Measurements from ENCODE around the gene BORCS8. TPM values are rescaled to one million over a fixed set of nuclear protein-coding genes. Genes with fewer than 3 reads are reported as not detected.

BORCS8 gene
- total and polyA plus RNA-seq, 2 of the 4 experiments (the other 2 are of a cell fraction), result 16.7 to 33.9 TPM

GRCh38 chr19:19238126-19238894 is 46.4 kb upstream of the BORCS8 start:
- ChIA-PET CTCF (no interaction called here), POLR2A (ENCODE audit: unreplicated experiment) (no interaction called here)
- no peak overlapping the region for H3K4me2 ChIP-seq (ENCODE audit: low read depth, low read length)
- H2BK5ac ChIP-seq (ENCODE audit: low read depth, low read length, poor library complexity, severe bottlenecking), result no peak overlapping the region
- H4K8ac ChIP-seq (ENCODE audit: low read depth in 2 of 2, low read length in 2 of 2), result no peak overlapping the region
- peaks cover 2% of the 10 kb centered on the region; the same call in 1 of the 2 replicates for H3K27me3 ChIP-seq (ENCODE audit: control insufficient read depth, insufficient read depth, low read length)
- no peaks in the 10 kb centered on the region for H3K4me1 ChIP-seq (ENCODE audit: control insufficient read depth, insufficient read depth, low read length)
- intact Hi-C loops (cut with micrococcal nuclease) (no loop called here), dilution Hi-C loops (cut with HindIII; ENCODE audit: low sequenced_read_pairs, unreplicated experiment) (no loop called here), in situ Hi-C loops (cut with MboI; ENCODE audit: low sequenced_read_pairs) (no loop called here)
- no peaks in the 10 kb centered on the region for H4K20me1 ChIP-seq (ENCODE audit: insufficient read depth, low read length)
- no peak overlapping the region for H2BK20ac ChIP-seq (ENCODE audit: low read depth, low read length)
- H3K4me3 ChIP-seq (ENCODE audit: insufficient read depth, low read depth, low read length), result no peak overlapping the region
- no peak overlapping the region for H3K14ac ChIP-seq (replicated peaks; ENCODE audit: low read depth, low read length)
- no peak overlapping the region for H2AK5ac ChIP-seq (ENCODE audit: low read depth, low read length)
- H3K56ac ChIP-seq (ENCODE audit: extremely low read depth, insufficient read depth, low read length), result no peak overlapping the region
- no peak overlapping the region for H3K23ac ChIP-seq (ENCODE audit: low read depth, low read length)
- H3K79me1 ChIP-seq (ENCODE audit: low read depth in 1 of 2, low read length in 2 of 2), result no peaks in the 10 kb centered on the region
- no peak overlapping the region for H2AFZ ChIP-seq (replicated peaks; ENCODE audit: low read length, poor library complexity)
- no peak overlapping the region for H3K9ac ChIP-seq (ENCODE audit: low read depth, low read length)
- WGBS, 2 experiments (ENCODE audit: extremely low coverage in 2 of 2, insufficient read length in 1 of 2), result 0% methylated on average over 1 of the region's 18 CpGs; no CpG with 5 or more reads in 1 of the 2 experiments
- no peak overlapping the region for H3K18ac ChIP-seq (ENCODE audit: low read depth, low read length)
- H3K9me1 ChIP-seq (ENCODE audit: insufficient read depth, low read length), result no peaks in the 10 kb centered on the region
- H3K4ac ChIP-seq (ENCODE audit: low read depth, low read length), result no peak overlapping the region
- ATAC-seq (ENCODE audit: low read depth) (no peak), DNase-seq (no peak)
- H3K9me3 ChIP-seq (ENCODE audit: control insufficient read depth, insufficient read depth, low read length), result peaks cover 18% of the 10 kb centered on the region
- H2BK15ac ChIP-seq (ENCODE audit: low read depth, low read length), result no peak overlapping the region
- H4K91ac ChIP-seq (ENCODE audit: insufficient read depth, low read depth, low read length), result no peak overlapping the region
- no peak overlapping the region for H2BK120ac ChIP-seq (ENCODE audit: low read depth, low read length)
- no peaks in the 10 kb centered on the region for H3K36me3 ChIP-seq (ENCODE audit: control insufficient read depth, insufficient read depth, low read length)
- H2AK9ac ChIP-seq (replicated peaks; ENCODE audit: low read depth, low read length, poor library complexity), result no peak overlapping the region
- no peak overlapping the region for H3K27ac ChIP-seq (ENCODE audit: insufficient read depth, low read length)
- no peak overlapping the region for H4K5ac ChIP-seq (ENCODE audit: low read depth, low read length)
- no TSS peak for BruUV-seq (replicated peaks)
- TF ChIP-seq POLR2A (IDR thresholded peaks at IDR 0.05; ENCODE audit: low read depth, low read length), result no peak
- no peak for TF ChIP-seq RCOR1 (IDR thresholded peaks at IDR 0.05; ENCODE audit: insufficient replicate concordance, low read length)
- no peak for TF ChIP-seq SMC3 (IDR thresholded peaks at IDR 0.05; ENCODE audit: low read depth, low read length)
- no peak for TF ChIP-seq MAZ (IDR thresholded peaks at IDR 0.05; ENCODE audit: borderline replicate concordance, low read depth, low read length)
- TF ChIP-seq MXI1 (IDR thresholded peaks at IDR 0.05; ENCODE audit: borderline replicate concordance, low read depth, low read length), result no peak
- no peak for TF ChIP-seq FOS (IDR thresholded peaks at IDR 0.05; ENCODE audit: low read depth, low read length)
- no peak for TF ChIP-seq NFE2L2 (IDR thresholded peaks at IDR 0.05; ENCODE audit: low read depth, low read length)
- no peak for TF ChIP-seq USF2 (IDR thresholded peaks at IDR 0.05; ENCODE audit: low read depth, low read length)
- no peak for TF ChIP-seq BHLHE40 (IDR thresholded peaks at IDR 0.05; ENCODE audit: low read depth, low read length)
- no peak for TF ChIP-seq MAFK (IDR thresholded peaks at IDR 0.05; ENCODE audit: low read depth, low read length)
- no peak for TF ChIP-seq RFX5 (IDR thresholded peaks at IDR 0.05; ENCODE audit: low read depth, low read length)

Data from IMR-90 (cell line).